Measurements from ENCODE around the gene PCCA.

Gene PCCA

DNA sequence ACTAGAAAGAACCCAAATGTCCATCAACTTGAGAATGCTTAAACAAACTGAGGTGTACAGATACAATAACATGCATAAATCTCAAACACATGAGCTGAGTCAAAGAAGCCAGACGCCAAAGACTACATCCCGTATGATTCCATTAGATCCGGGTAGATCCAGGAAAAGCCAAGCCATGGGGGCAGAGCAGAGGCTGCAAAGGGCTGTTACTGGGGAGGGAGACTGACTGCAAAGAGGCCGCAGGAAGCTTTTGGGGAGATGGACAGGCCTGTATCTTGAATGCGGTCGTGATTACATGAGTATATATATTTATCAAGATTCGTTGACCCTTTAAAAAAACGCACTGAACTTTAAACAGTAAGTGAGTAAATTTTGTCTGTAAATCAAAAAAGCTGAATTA is 471.0 kb downstream of the PCCA start:
- TF ChIP-seq, protein P1, sequence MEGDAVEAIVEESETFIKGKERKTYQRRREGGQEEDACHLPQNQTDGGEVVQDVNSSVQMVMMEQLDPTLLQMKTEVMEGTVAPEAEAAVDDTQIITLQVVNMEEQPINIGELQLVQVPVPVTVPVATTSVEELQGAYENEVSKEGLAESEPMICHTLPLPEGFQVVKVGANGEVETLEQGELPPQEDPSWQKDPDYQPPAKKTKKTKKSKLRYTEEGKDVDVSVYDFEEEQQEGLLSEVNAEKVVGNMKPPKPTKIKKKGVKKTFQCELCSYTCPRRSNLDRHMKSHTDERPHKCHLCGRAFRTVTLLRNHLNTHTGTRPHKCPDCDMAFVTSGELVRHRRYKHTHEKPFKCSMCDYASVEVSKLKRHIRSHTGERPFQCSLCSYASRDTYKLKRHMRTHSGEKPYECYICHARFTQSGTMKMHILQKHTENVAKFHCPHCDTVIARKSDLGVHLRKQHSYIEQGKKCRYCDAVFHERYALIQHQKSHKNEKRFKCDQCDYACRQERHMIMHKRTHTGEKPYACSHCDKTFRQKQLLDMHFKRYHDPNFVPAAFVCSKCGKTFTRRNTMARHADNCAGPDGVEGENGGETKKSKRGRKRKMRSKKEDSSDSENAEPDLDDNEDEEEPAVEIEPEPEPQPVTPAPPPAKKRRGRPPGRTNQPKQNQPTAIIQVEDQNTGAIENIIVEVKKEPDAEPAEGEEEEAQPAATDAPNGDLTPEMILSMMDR (IDR thresholded peaks at IDR 0.05; ENCODE audit: borderline replicate concordance, control extremely low read depth, extremely low read depth, insufficient read depth, missing control alignments), result no peak
- in situ Hi-C loops (cut with MboI; ENCODE audit: low sequenced_read_pairs, unreplicated experiment), result no loop called here

DNA sequence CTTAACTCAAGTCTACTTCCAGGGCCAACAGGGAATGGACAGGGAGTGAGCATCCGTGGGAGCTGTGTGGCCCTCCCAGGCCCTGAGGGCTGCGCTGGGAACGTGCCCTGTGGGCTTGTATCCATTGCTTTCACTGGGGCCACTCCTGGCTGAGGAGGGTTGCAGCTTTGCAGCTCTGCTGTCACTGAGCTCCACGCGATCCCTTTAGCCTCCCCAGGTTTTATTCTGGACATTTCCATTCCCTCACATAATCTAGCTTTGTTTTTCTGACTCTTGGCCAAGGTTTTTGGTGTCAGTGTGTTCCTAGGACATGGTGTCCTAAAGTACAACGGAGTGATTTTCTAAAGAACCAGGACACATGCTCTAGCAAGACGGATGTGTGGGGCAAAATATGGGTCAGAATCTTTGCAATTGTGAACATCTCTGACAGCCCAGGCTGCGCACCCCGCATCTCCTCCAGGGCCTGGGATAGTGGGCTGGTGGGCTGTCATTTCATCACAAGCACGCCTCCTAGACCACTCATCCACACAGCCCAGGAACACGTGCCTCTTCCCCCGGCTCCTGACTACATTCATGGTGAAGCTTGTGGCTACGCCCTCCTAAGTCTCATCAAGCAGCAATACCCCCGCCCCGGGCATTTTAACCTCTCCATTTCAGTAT is 471.7 kb downstream of the PCCA start:
- in situ Hi-C loops (cut with MboI; ENCODE audit: low sequenced_read_pairs, unreplicated experiment), result no loop called here
- DNase-seq (ENCODE audit: low spot score), result no peak
- TF ChIP-seq, protein P1 (IDR thresholded peaks at IDR 0.05; ENCODE audit: borderline replicate concordance, control extremely low read depth, extremely low read depth, insufficient read depth, missing control alignments), result no peak

More for the DNA sequence above, 471.0 kb downstream of the PCCA start:
- no peak for DNase-seq (ENCODE audit: low spot score)

DNA sequence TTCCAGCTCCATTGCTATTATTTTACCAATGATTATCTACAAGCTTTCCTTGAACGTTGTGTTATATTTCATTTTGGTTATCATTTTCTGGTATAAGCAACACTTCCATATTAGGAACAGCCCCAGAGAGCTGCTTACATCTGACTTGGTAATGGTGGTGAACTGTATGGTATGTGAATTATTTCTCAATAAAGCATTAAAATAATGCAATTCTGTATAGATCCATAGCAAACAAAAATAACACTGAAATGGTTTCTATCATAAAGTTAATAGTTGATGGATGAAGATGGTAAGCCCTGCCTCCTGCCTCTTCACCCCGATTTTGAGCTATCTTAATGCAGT is 472.2 kb downstream of the PCCA start:
- in situ Hi-C loops (cut with MboI; ENCODE audit: low sequenced_read_pairs, unreplicated experiment), result no loop called here
- DNase-seq (ENCODE audit: low spot score), result no peak
- TF ChIP-seq, protein P1 (IDR thresholded peaks at IDR 0.05; ENCODE audit: borderline replicate concordance, control extremely low read depth, extremely low read depth, insufficient read depth, missing control alignments), result no peak

DNA sequence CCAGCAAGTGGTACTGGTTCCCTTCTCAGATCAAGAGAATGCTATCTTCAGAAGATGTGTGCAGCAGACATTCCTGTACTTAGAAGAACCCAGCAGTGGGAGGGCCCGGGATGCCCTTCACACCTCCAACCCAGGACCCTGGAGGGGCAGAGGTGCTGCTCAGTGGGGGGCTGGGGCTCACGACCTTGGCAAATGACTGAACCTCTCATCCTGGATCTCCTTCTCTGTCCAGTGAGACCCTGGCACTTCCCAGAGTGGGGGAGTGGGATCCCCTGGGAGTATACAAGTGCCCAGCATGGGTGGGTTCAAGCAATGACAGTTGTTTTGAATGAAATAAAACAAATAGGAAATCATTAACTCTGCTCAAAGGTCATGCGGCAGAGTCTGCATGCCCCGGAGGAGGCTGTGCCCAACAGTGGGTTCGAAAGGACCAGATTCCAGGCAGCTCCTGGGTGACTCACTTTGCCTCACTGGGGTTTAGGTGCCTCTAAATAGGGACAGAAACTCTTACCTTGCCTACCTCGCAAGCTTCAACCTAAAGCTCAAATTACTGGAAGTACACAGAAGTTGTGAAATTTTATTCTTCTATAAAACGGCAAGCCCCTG is 472.8 kb downstream of the PCCA start:
- peak; percentile 15 for DNase-seq (ENCODE audit: low spot score)
- in situ Hi-C loops (cut with MboI; ENCODE audit: low sequenced_read_pairs, unreplicated experiment), result no loop called here
- TF ChIP-seq, protein P1 (IDR thresholded peaks at IDR 0.05; ENCODE audit: borderline replicate concordance, control extremely low read depth, extremely low read depth, insufficient read depth, missing control alignments), result no peak

DNA sequence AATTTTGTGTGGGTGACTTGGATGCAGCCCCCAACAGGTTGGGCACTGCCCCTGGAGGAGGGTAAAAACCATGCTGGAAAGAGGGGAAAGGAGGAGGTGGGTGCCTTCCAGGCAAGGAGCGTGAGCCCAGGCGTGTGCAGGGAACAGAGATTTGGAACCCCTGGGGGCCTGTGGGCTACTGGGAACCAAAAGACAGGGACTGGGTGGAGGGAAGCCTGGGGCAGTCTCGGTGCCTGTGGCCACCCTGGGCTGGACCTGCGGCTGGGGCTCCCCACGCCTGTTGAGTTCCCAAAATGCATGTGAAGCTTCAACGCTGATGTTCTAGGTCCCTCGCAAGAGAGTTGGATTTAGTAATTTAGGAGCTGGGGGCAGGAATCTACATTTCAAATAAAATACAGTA is 474.9 kb downstream of the PCCA start:
- in situ Hi-C loops (cut with MboI; ENCODE audit: low sequenced_read_pairs, unreplicated experiment), result no loop called here
- no peak for DNase-seq (ENCODE audit: low spot score)
- TF ChIP-seq, protein P1 (IDR thresholded peaks at IDR 0.05; ENCODE audit: borderline replicate concordance, control extremely low read depth, extremely low read depth, insufficient read depth, missing control alignments), result no peak

DNA sequence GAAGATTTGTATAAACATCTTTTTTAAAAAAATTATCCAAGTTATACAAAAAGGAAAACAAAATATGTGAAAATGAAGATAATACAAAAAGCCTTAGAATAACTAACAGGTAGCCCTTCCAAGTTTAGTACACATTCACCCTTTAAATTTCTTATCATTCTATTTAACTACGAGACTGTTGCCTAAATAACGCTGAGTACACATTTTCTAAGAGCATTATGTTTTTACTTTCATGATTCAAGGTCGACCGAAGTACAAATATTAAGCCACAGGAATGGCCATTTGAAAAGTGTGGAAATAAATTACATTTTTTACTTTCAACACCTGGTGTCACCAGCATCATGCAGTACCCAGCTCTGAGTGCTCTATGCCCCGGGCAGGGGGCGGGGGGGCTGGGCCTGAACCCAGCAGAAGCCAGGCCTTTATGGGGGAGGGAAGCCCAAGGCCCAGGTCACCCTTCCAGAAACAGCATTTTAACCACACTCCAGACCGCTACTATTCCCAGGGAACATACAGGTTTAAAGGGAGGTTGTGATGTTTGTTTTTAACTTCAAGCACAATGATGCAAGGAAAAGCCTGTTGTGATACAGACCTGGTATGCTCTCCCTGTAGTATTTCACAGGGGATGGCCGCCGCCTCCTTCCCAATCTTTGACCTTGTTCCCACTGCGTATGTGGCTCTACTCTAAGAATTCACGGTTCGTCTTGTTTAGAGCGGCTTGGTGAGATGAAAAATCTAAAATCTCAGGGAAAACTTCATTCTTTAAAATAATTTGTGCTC is 475.7 kb downstream of the PCCA start:
- TF ChIP-seq, protein P1 (IDR thresholded peaks at IDR 0.05; ENCODE audit: borderline replicate concordance, control extremely low read depth, extremely low read depth, insufficient read depth, missing control alignments), result no peak
- no peak for DNase-seq (ENCODE audit: low spot score)
- in situ Hi-C loops (cut with MboI; ENCODE audit: low sequenced_read_pairs, unreplicated experiment), result no loop called here

Data from GM13976 (cell line).